GM12864 (cell line): Measurements from ENCODE around the gene ALKBH7.

ENCODE experiments used
- DNase-seq: peaks from one replicate; pipeline ENCODE4 v3.0.0-alpha.2; 2011; ENCODE audit warnings: low read depth
- H3K4me3 ChIP-seq: 2 replicates; pipeline ENCODE4 v1.5.1; 2011; ENCODE audit warnings: mild to moderate bottlenecking, low read depth, low read length, control low read depth
- TF ChIP-seq, protein P1 (sequence below): IDR thresholded peaks from 2 replicates; pipeline ENCODE4 v1.5.1; 2011; ENCODE audit warnings: low read depth, mild to moderate bottlenecking, moderate library complexity, low read length, control low read depth, inconsistent platforms; ENCODE audit errors: missing control alignments

ALKBH7 gene

DNA sequence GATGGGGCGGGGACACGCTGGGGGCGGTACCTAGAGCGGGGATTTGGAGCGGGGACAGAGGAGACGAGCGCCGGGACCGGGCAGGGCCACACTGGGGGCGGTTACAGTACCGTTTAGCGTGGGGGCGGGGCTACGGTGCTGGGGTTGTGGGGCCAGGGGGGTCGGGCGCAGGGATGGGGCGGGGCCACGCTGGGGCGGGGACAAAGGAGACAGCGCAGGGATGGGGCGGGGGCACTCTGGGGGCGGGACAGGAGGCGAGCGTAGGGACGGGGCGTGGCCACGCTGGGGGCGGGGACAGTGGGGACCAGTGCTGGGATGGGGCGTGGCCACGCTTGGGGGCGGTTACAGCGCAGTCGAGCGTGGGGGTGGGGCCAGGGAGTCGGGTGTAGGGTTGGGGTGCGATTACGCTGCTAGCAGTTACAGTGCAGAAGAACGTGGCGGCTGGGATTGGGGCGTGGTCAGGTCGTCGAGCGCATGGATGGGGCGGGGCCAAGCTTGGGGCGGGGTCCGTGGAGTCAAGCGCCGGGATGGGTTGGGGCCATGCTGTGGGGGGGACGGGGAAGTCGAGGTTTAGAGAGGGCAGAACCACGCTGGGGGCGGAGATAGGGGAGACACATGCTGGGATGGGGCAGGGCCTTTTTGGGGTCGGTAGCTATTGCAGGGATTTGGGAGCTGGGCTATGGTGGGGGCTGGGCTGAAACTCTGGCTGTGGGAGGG, 660 bp downstream of the ALKBH7 start:
- TF ChIP-seq, protein P1, sequence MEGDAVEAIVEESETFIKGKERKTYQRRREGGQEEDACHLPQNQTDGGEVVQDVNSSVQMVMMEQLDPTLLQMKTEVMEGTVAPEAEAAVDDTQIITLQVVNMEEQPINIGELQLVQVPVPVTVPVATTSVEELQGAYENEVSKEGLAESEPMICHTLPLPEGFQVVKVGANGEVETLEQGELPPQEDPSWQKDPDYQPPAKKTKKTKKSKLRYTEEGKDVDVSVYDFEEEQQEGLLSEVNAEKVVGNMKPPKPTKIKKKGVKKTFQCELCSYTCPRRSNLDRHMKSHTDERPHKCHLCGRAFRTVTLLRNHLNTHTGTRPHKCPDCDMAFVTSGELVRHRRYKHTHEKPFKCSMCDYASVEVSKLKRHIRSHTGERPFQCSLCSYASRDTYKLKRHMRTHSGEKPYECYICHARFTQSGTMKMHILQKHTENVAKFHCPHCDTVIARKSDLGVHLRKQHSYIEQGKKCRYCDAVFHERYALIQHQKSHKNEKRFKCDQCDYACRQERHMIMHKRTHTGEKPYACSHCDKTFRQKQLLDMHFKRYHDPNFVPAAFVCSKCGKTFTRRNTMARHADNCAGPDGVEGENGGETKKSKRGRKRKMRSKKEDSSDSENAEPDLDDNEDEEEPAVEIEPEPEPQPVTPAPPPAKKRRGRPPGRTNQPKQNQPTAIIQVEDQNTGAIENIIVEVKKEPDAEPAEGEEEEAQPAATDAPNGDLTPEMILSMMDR = no peak
- H3K4me3 ChIP-seq = peak overlapping the region; percentile 98
- peak; percentile 92 for DNase-seq

DNA sequence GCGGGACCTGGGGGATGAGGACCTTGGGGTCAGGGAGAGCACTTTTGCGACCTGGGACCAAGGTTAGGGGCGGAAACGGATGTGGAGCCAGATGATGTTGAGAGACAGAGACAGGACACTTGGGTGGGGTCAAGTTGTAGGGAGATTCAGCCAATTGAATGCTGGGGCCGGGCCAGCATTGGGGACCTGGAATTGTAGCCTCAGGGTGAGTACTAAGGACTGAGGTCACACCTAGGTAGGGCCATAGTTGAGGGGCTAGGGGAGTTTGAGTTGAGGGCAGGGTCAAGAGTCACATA, 1.2 kb downstream of the ALKBH7 start:
- no peak for DNase-seq
- TF ChIP-seq, protein P1 = no peak
- peak overlapping the region; percentile 58 for H3K4me3 ChIP-seq

- peak overlapping the region; percentile 58 for H3K4me3 ChIP-seq
Observed at GRCh38 chr19:6374161-6374709, 1.6 kb downstream of the ALKBH7 start.

DNA sequence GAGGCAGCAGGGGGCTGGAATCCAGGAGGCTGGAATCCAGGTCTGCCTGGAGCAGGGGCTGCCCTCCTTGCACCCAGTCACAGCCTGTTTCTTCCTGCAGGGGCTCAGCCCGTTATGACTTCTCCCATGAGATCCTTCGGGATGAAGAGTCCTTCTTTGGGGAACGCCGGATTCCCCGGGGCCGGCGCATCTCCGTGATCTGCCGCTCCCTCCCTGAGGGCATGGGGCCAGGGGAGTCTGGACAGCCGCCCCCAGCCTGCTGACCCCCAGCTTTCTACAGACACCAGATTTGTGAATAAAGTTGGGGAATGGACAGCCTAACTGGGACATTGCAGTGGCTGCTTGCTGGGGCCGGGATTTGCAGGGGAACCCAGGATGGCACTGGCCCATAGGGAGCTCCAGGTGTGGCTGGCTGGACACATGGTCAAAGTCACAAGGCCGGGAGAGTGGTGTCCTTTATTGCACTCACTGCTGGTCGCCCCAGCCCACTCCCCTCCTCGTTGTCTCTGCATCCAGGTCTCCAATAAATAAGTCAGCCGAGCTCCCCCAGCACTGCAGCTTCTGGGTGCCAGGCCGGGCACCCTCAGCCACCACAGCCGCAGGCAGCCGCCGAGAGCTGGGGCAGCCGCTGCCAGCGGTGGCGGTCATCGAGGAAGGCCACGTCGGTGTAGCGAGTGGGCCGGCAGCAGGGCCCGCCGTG, 2.3 kb downstream of the ALKBH7 start:
- DNase-seq = no peak
- TF ChIP-seq, protein P1 = no peak

More at GRCh38 chr19:6374161-6374709, 1.6 kb downstream of the ALKBH7 start:
- TF ChIP-seq, protein P1 = no peak
- no peak for DNase-seq

GRCh38 chr19:6375411-6376010, 2.9 kb downstream of the ALKBH7 start, which contains the start of gene PSPN:
PSPN (minus strand) TSS chr19:6375933; CDS start chr19:6375849, 84 bp downstream.
- DNase-seq = no peak
- TF ChIP-seq, protein P1 = no peak

More for the DNA sequence above, 2.3 kb downstream of the ALKBH7 start:
- no peak overlapping the region for H3K4me3 ChIP-seq

GRCh38 chr19:6376512-6377190, 4.1 kb downstream of the ALKBH7 start:
- TF ChIP-seq, protein P1 = no peak
- no peak for DNase-seq
- H3K4me3 ChIP-seq = no peak overlapping the region

More at GRCh38 chr19:6375411-6376010, 2.9 kb downstream of the ALKBH7 start, which contains the start of gene PSPN:
- no peak within 1 kb of the TSS for H3K4me3 ChIP-seq
